Endodermal cell (in vitro differentiated cells): ENCODE results near the gene SORCS2. TPM values are rescaled to one million over a fixed set of nuclear protein-coding genes. Genes with fewer than 3 reads are reported as not detected.

Experiments
- DNase-seq: peaks from one replicate; pipeline ENCODE4 v3.0.0-alpha.2; 2017
- H3K27ac ChIP-seq: 2 replicates; pipeline ENCODE4 v1.5.1; 2013; ENCODE audit warnings: mild to moderate bottlenecking, low read depth, low read length, moderate library complexity
- H3K27me3 ChIP-seq: 2 replicates; pipeline ENCODE4 v1.6.1; 2013; ENCODE audit warnings: mild to moderate bottlenecking, low read length, moderate library complexity; ENCODE audit not compliant: insufficient read depth, control insufficient read depth, poor library complexity, severe bottlenecking
- H3K36me3 ChIP-seq: 2 replicates; pipeline ENCODE4 v1.7.0; 2013; ENCODE audit warnings: mild to moderate bottlenecking, low read length, moderate library complexity; ENCODE audit not compliant: control insufficient read depth, insufficient read depth
- H3K4me1 ChIP-seq: one replicate; pipeline ENCODE4 v1.7.0; 2013; ENCODE audit warnings: low read length; ENCODE audit not compliant: control insufficient read depth, insufficient read depth
- H3K4me3 ChIP-seq: 2 replicates; pipeline ENCODE4 v1.5.1; 2013; ENCODE audit warnings: mild to moderate bottlenecking, low read length, moderate library complexity
- H3K9ac ChIP-seq: 2 replicates; pipeline ENCODE4 v1.6.1; 2013; ENCODE audit warnings: mild to moderate bottlenecking, low read length, moderate library complexity; ENCODE audit not compliant: poor library complexity, severe bottlenecking; ENCODE audit errors: extremely low read depth
- H3K9me3 ChIP-seq: 2 replicates; pipeline ENCODE4 v1.6.1; 2013; ENCODE audit warnings: mild to moderate bottlenecking, low read length, moderate library complexity; ENCODE audit not compliant: control insufficient read depth
- H3K27ac Mint-ChIP-seq: 2 replicates; pipeline ENCODE4 v1.8.0; 2020; ENCODE audit warnings: mixed read lengths
- H3K27me3 Mint-ChIP-seq: 2 replicates; pipeline ENCODE4 v1.8.0; 2021; ENCODE audit warnings: mild to moderate bottlenecking, mixed read lengths; ENCODE audit not compliant: insufficient read depth
- H3K36me3 Mint-ChIP-seq: 2 replicates; pipeline ENCODE4 v1.8.0; 2020; ENCODE audit warnings: low read depth, mixed read lengths
- H3K4me1 Mint-ChIP-seq: 2 replicates; pipeline ENCODE4 v1.8.0; 2020; ENCODE audit warnings: mixed read lengths
- H3K4me3 Mint-ChIP-seq: 2 replicates; pipeline ENCODE4 v1.8.0; 2020; ENCODE audit warnings: mild to moderate bottlenecking, moderate library complexity, mixed read lengths
- H3K9me3 Mint-ChIP-seq: 2 replicates; pipeline ENCODE4 v1.8.0; 2020; ENCODE audit warnings: mild to moderate bottlenecking, mixed read lengths
- WGBS, 2 experiments: methylation state at CpG; one replicate each; pipeline versions ENCODE4 v1.1.5 to v1.1.7; 2013; ENCODE audit warnings: missing lambda C conversion rate in 2 of 2, mixed read lengths in 1 of 2; ENCODE audit not compliant: insufficient coverage in 1 of 2, insufficient read length in 1 of 2; 5-methylcytosine and 5-hydroxymethylcytosine counted together
- total RNA-seq, 2 donors: library from RNA; stranded (reverse); fragmentation: NEBNext Ultra II Directional in 1 of 2; extraction: Animal tissue kit (Norgen Biotek cat#: 25700) in 1 of 2; gene quantifications; 2 replicates in 1 of 2; 3 replicates in 1 of 2; pipeline ENCODE4 v1.2.1, GENCODE V29; 2021
- TF ChIP-seq, protein P1 (sequence below): fragments of 200-600 bp; sonication (generic); conservative IDR thresholded peaks from 2 replicates; pipeline ENCODE4 v1.5.0; 2021; ENCODE audit warnings: antibody characterized with exemption, mild to moderate bottlenecking

SORCS2 gene
- total RNA-seq, 2 donors from 2014 or later: 1.4 to 1.9 TPM

DNA sequence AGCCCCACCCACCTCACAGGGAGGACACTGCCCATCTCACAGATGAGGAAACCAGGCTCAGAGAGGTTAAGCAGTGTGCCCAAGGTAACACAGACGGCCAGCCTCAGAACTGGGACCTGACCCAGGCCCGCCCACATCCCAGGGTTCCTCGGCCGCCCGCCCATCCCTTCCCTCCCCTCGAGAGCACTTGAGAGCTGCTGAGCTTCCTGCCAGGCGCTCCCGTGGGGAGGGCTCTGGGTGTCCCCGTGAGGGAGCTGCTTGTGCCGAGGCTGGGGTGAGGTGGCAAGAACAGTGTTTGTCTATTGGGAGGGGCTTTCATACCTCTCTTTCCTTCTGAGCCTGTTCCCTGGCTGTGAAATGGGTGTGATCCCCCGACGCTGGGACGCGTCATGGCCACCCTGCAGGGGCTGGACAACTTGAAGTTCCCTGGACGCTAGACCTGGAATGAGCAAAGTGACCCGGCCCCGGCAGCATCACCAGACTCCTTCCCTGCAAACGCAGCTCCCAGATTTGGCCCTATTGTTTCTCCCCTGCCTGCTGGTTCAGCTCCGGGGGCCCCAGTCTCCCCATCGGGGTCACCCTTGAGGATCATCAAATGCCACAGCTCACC lies 542.4 kb downstream of the SORCS2 start:
- Histone ChIP-seq H3K9me3 (no peaks in the 10 kb centered on the region), H3K9ac (no peak overlapping the region), H3K27me3 (no peaks in the 10 kb centered on the region), H3K4me1 (no peaks in the 10 kb centered on the region), H3K36me3 (no peaks in the 10 kb centered on the region), H3K27ac (no peak overlapping the region), H3K4me3 (no peak overlapping the region)
- Mint-ChIP-seq H3K27ac (no peak overlapping the region), H3K36me3 (no peaks in the 10 kb centered on the region), H3K27me3 (no peaks in the 10 kb centered on the region), H3K4me1 (no peaks in the 10 kb centered on the region), H3K9me3 (no peaks in the 10 kb centered on the region), H3K4me3 (no peak overlapping the region)
- WGBS, 2 experiments: 88 to 95% methylated on average over 15 to 20 of the region's 20 CpGs
- no peak for DNase-seq
- TF ChIP-seq, protein P1, sequence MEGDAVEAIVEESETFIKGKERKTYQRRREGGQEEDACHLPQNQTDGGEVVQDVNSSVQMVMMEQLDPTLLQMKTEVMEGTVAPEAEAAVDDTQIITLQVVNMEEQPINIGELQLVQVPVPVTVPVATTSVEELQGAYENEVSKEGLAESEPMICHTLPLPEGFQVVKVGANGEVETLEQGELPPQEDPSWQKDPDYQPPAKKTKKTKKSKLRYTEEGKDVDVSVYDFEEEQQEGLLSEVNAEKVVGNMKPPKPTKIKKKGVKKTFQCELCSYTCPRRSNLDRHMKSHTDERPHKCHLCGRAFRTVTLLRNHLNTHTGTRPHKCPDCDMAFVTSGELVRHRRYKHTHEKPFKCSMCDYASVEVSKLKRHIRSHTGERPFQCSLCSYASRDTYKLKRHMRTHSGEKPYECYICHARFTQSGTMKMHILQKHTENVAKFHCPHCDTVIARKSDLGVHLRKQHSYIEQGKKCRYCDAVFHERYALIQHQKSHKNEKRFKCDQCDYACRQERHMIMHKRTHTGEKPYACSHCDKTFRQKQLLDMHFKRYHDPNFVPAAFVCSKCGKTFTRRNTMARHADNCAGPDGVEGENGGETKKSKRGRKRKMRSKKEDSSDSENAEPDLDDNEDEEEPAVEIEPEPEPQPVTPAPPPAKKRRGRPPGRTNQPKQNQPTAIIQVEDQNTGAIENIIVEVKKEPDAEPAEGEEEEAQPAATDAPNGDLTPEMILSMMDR: no peak

DNA sequence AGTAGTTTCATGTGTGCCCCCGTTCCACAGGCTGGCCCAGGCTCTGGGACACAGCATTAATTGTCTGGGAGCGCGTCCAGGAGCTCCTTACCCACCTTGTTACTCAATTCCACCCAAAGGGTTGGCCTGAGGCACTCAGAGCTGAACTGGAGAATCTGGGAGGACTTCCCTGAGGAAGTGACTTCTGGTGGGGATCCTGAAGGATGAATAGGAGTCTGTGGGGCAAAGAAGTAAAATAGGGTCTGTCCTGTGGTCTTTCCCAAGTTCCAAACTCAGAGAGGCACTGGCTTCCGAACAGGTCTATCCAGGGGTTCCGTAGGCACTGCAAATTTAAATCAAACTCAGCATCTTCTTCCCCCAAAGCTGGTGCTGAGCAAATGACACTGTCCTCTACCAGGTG lies 543.1 kb downstream of the SORCS2 start:
- no peaks in the 10 kb centered on the region for H3K36me3 Mint-ChIP-seq
- no peak overlapping the region for H3K4me3 Mint-ChIP-seq
- H3K27me3 Mint-ChIP-seq: no peaks in the 10 kb centered on the region
- TF ChIP-seq, protein P1: no peak
- no peaks in the 10 kb centered on the region for H3K9me3 Mint-ChIP-seq
- H3K36me3 ChIP-seq: no peaks in the 10 kb centered on the region
- WGBS, 2 experiments: 91 to 94% methylated on average over 2 to 5 of the region's 5 CpGs
- no peaks in the 10 kb centered on the region for H3K27me3 ChIP-seq
- no peaks in the 10 kb centered on the region for H3K4me1 ChIP-seq
- no peaks in the 10 kb centered on the region for H3K4me1 Mint-ChIP-seq
- H3K9me3 ChIP-seq: no peaks in the 10 kb centered on the region
- DNase-seq: no peak
- H3K27ac Mint-ChIP-seq: no peak overlapping the region
- no peak overlapping the region for H3K4me3 ChIP-seq
- H3K27ac ChIP-seq: no peak overlapping the region
- H3K9ac ChIP-seq: no peak overlapping the region

GRCh38 chr4:7735961-7736360 lies 543.6 kb downstream of the SORCS2 start:
- H3K27me3 ChIP-seq: no peaks in the 10 kb centered on the region
- no peak overlapping the region for H3K27ac ChIP-seq
- Mint-ChIP-seq H3K36me3 (no peaks in the 10 kb centered on the region), H3K4me1 (no peaks in the 10 kb centered on the region), H3K27ac (no peak overlapping the region), H3K27me3 (no peaks in the 10 kb centered on the region), H3K4me3 (no peak overlapping the region), H3K9me3 (no peaks in the 10 kb centered on the region)
- H3K9me3 ChIP-seq: no peaks in the 10 kb centered on the region
- 92 to 94% methylated on average over 3 to 8 of the region's 8 CpGs for WGBS, 2 experiments
- TF ChIP-seq, protein P1: no peak
- H3K4me1 ChIP-seq: no peaks in the 10 kb centered on the region
- H3K9ac ChIP-seq: no peak overlapping the region
- no peak overlapping the region for H3K4me3 ChIP-seq
- no peaks in the 10 kb centered on the region for H3K36me3 ChIP-seq
- no peak for DNase-seq
